Stimulated activated naive CD4-positive, alpha-beta T cell treated with Interleukin-2 at 50 U/mL for 16 hours (primary cell): ENCODE data around the gene TUBA4A.
"Not testable (repeated sequence)": the region's sequence is repeated elsewhere in the genome, so short reads cannot be mapped to it uniquely, and the experiment has no call there.

Experiments used
- DNase-seq: peaks from one replicate; lab custom pipeline; 2025; lab: John Stamatoyannopoulos, UW

Gene TUBA4A

DNA sequence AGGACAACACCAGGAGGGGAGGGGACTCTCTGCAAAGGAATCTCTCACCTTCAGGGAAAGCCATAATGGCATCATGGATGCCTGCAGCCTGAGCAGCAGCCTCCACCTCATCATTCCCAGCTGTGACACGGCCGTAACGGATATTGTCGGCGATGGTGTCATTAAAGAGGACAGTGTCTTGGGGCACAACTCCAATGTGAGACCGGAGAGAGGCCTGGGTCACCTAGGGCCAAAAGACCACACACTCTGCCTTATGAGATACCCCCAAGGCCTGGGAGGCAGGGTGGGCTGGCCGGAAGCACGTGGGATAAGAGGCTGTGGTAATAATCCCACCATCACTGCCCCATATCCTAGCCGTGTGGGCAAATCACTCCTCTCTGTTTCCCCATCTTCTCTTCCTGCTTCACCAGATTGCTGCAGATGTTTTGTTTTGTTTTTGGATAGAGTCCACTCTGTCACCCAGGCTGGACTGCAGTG lies 42.8 kb downstream of the TUBA4A start:
- DNase-seq: no peak

DNA sequence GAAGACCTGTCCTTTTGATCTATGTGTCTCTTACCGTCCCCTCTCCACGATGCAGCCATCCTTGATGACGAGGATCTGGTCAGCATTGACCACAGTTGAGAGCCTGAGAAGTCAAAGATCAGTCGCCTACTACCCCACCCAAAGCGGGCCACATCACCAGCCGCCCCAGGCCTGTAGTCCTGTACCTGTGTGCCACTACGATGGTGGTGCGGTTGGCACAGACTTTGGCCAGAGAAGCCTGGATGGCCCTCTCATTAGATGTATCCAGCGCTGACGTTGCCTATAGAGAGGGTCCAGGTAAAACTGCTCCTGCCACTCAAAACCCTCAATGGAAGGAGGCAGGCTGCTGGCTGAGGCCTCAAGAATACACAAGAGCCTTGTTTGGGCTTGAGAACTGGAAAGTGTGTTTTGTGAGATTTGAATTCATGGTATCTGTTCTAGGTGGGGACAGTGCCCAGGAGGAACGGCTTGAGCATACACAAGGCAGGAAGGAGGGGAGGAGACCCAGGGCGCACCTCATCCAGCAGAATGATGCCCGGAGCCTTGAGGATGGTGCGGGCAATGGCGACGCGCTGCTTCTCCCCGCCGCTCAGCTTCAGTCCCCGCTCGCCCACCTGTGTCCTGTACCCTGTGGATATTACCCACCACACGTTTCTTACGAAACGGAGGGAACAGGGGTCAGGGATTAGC lies 43.4 kb downstream of the TUBA4A start:
- DNase-seq: no peak

- DNase-seq: no peak
Observed at GRCh38 chr2:219209236-219210195, 44.2 kb downstream of the TUBA4A start.

GRCh38 chr2:219207884-219208740 lies 45.6 kb downstream of the TUBA4A start:
- no peak for DNase-seq

- no peak for DNase-seq
Observed at GRCh38 chr2:219207134-219207883, 46.4 kb downstream of the TUBA4A start.

DNA sequence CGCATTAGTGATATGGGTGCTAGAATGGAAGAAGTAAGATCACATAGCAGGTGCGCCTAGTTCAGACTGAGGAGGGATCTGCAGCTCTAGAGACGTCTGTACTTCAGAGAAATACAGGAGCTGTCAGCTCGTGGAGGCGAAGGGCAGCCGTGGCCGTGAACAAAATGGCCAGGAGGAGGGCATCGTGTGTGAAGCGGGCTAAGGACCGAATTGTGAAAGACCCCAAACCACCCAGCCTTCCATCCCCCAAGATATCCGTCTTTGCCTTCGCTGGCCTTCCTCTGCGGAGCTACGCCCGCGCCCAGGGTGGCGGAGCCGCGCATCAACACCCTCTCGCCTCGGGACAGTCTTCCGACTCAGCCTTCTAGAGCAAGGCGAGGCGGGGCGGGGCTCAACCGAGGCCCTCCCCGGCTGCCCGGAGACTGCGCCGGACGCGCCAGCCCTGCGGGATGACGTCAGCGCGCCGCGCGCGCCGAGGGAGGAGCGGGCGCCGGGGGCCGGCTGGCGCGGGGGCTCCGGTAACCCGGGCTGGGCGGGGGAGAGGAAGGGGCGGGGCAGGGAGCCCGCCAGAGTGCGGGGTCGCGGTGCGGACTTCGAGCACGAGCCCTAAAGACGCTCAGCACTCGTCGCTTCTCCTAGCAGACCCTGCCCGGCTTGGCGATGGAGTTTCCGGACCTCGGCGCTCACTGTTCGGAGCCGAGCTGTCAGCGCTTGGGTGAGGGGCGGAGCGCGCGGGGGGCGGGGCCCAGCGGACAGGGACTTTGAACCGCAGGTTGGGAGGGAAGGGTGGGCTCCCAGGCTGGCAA lies 47.2 kb downstream of the TUBA4A start, which contains the start of gene ZFAND2B:
Gene ZFAND2B, plus strand, starts transcription at position 455 of the 806 bp plus-strand sequence. Its CDS starts 206 bp downstream, at position 661.
- DNase-seq: peak; percentile 92

GRCh38 chr2:219205981-219206327 lies 47.8 kb downstream of the TUBA4A start:
- no peak for DNase-seq

DNA sequence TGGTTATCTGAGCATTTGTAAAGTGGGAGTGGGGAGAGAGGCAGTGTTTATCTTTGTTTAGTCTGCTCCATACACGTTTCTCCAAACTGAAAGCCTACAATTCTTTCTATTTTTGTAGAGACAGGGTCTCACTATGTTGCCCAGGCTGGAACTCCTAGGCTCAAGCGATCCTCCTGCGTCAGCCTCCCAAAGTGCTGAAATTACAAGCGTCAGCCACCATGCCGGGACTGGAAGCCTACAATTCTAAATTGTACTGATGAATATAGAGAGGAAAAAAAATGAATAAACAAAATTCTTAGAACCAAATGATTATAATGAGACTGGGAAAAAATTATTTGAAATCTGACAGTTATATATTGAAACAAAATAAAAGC lies 48.6 kb downstream of the TUBA4A start:
- no peak for DNase-seq

DNA sequence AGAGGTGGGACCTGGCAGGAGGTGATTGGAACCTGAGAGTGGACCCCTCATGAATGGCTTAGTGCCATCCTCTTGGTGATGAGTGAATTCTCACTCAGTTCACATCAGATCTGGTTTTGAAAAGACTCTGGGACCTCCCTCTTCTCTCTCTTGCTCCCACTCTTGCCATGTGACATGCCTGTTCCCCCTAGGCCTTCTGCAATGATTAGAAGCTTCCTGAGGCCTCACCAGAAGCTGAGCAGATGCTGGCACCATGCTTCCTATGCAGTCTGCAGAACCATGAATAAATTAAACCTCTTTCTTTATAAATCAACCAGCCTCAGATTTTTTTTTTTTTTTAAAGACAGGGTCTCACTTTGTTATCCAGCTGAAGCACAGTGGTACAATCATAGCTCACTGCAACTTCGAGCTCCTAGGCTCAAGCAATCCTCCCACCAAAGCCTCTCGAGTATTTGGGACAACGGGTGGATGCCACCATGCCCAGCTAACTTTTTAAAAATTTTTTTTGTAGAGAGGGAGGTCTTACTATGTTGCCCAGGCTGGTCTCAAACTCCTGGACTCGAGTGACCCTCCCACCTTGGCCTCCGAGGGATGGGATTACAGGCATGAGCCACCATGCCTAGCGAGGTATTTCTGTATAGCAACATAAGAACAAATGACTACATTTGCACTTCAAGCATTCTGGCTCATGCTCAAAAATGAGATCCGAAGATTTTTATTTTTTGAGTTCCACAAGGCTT lies 49.1 kb downstream of the TUBA4A start:
- no peak for DNase-seq

DNA sequence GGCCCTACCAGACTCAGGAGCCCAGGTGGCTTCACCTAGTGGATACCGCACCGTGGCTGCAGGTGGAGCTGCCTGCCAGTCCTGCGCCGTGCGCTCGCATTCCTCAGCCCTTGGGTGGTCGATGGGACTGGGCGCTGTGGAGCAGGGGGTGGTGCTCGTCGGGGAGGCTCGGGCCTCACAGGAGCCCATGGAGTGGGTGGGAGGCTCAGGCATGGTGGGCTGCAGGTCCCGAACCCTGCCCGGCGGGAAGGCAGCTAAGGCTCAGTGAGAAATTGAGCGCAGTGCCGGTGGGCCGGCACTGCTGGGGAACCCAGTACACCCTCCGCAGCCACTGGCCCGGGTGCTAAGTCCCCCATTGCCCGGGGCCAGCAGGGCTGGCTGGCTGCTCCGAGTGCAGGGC lies 52.4 kb downstream of the TUBA4A start:
- not testable (repeated sequence) for DNase-seq

DNA sequence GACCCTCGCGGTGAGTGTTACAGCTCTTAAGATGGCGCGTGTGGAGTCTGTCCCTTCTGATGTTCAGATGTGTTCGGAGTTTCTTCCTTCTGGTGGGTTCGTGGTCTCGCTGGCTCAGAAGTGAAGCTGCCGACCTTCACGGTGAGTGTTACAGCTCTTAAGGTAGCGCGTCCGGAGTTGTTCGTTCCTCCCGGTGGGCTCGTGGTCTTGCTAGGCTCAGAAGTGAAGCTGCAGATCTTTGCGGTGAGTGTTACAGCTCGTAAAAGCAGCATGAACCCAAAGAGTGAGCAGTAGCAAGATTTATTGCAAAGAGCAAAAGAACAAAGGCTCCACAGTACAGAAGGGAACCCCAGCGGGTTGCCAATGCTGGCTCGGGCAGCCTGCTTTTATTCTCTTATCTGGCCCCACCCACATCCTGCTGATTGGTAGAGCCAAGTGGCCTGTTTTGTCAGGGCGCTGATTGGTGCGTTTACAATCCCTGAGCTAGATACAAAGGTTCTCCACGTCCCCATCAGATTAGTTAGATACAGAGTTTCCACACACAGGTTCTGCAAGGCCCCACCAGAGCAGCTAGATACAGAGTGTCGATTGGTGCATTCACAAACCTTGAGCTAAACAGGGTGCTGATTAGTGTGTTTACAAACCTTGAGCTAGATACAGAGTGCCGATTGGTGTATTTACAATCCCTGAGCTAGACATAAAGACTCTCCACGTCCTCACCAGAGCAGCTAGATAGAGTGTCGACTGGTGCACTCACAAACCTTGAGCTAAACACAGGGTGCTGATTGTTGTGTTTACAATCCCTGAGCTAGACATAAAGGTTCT lies 53.0 kb downstream of the TUBA4A start:
- not testable (repeated sequence) for DNase-seq
